Stomach (tissue), 9 donors: Measurements from ENCODE around the gene GRIK5. TPM values are rescaled to one million over a fixed set of nuclear protein-coding genes. Genes with fewer than 3 reads are reported as not detected.
A peak's percentile ranks its signal among the peaks of the same experiment; 100 is the strongest.

Experiments
- DNase-seq, 2 donors: peaks; one replicate each; pipeline versions ENCODE4 v3.0.0 to v3.0.0-alpha.2; 2013 to 2019
- H3K27ac ChIP-seq, 5 donors: fragments of 200-600 bp in 4 of 5; sonication (generic) in 4 of 5; one replicate each; pipeline ENCODE4 v1.5.1; 2013 to 2019; ENCODE audit warnings: mild to moderate bottlenecking in 1 of 5, moderate library complexity in 1 of 5
- H3K27me3 ChIP-seq, 3 donors: fragments of 200-600 bp; sonication (generic); one replicate each; pipeline ENCODE4 v1.5.1; 2017 to 2019; ENCODE audit warnings: mixed run types in 1 of 3
- H3K36me3 ChIP-seq, 4 donors: fragments of 200-600 bp; sonication (generic); 1 replicate in 3 of 4; 2 replicates in 1 of 4; pipeline ENCODE4 v1.5.1; 2016 to 2019
- H3K4me1 ChIP-seq, 4 donors: fragments of 200-600 bp; sonication (generic); one replicate each; pipeline ENCODE4 v1.5.1; 2016 to 2019
- H3K4me3 ChIP-seq, 4 donors: fragments of 200-600 bp; sonication (generic) in 3 of 4; one replicate each; pipeline ENCODE4 v1.5.1; 2016 to 2019; ENCODE audit warnings: mild to moderate bottlenecking in 1 of 4
- H3K9me3 ChIP-seq, 4 donors: fragments of 200-600 bp; sonication (generic); one replicate each; pipeline ENCODE4 v1.5.1; 2016 to 2019
- CTCF ChIP-seq, 7 experiments: fragments of 450-650 bp in 4 of 7; fragments of 200-600 bp in 3 of 7; sonication (generic) in 3 of 7; IDR thresholded peaks; one replicate each; pipeline ENCODE4 v1.5.1; 2016 to 2019; ENCODE audit warnings: antibody characterized with exemption in 7 of 7, control low read depth in 2 of 7, mild to moderate bottlenecking in 1 of 7
- EP300 ChIP-seq: sonication (generic); formaldehyde crosslinking; IDR thresholded peaks from one replicate; pipeline ENCODE4 v1.6.1; 2017; ENCODE audit warnings: antibody characterized with exemption
- POLR2A ChIP-seq, 4 donors: fragments of 450-650 bp; IDR thresholded peaks; one replicate each; pipeline ENCODE4 v1.6.1; 2016; ENCODE audit warnings: antibody characterized with exemption in 4 of 4, control low read depth in 2 of 4, mild to moderate bottlenecking in 1 of 4, moderate library complexity in 1 of 4
- POLR2AphosphoS5 ChIP-seq, 3 donors: sonication (generic); formaldehyde crosslinking; IDR thresholded peaks; one replicate each; pipeline ENCODE4 v1.6.1; 2016; ENCODE audit warnings: antibody characterized with exemption in 3 of 3
- WGBS, 5 donors: extraction: QIAGEN DNeasy Blood & Tissue Kit in 3 of 5; methylation state at CpG; one replicate each; pipeline versions ENCODE4 v1.1.5 to v1.1.7; 2013 to 2018; 5-methylcytosine and 5-hydroxymethylcytosine counted together
- intact Hi-C: fragments of 100-400 bp; cut with DNase I; formaldehyde crosslinking; loops from one replicate; pipeline ENCODE4 v1.15.1; 2023; ENCODE audit warnings: low total_unique reads
- polyA plus RNA-seq, 3 donors: library from polyadenylated mRNA; stranded (reverse); fragments of 200-250 nt; gene quantifications; one replicate each; pipeline ENCODE4 v1.2.3, GENCODE V29; 2013
- total RNA-seq, 5 donors: library from RNA; depleted of rRNA; stranded (reverse); fragments of >200 nt; gene quantifications; one replicate each; pipeline versions ENCODE4 v1.1.0 to v1.2.3, GENCODE V29; 2014 to 2016
- donor health status: healthy with polysubstance abuse.
- donor health status: Bipolar disorder and iron deficiency.
- donor health status: healthy.

GRIK5 gene
- total and polyA plus RNA-seq, 8 donors: 0.92 to 74.1 (median 4.2) TPM

DNA sequence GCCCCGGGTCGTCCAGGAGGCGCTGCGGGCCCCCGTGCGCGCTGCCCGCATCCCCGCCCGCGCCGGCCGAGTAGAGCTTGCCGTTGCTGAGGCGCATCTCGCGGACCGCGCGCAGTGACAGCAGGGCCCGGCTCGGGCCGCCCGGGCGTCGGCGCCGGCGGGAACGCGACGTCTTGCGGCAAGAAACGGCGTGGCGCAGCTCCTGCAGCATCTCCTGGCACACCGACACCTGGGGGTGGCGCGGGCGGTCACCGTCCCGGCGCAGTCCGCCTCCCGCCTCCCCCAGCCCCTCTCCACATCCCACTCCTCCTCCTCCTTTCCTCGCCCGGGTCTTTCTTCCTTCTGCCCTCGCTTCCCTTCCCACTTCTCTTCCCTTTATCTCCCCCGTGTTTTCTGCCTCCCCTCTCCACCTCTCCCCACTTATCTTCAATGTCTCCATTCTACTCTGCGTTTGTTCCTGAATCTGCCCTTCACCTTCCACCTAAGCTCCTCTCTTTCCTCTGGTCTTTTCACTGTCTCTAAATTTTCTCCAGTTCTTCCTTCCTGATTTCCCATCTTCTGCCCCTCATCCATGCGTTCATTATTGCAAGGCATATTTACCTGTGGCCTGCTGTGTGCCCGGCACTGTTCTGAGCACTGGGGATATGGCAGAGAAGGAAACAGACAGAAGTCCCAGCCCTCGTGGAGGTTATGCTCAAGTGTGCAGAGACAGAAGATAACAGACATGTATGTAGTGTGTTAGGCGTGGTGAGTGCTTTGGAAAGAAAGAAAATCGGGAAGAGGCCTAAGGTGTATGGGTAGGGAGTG, 70.7 kb downstream of the GRIK5 start:
- intact Hi-C loops: no loop called here
- Histone ChIP-seq H3K36me3 (no peaks in the 10 kb centered on the region), H3K9me3 (no peaks in the 10 kb centered on the region), H3K4me3 (peak overlapping the region in 2 of 4 donors; percentile 16), H3K27ac (no peak overlapping the region), H3K4me1 (peaks cover 10 to 26% (median 21%) of the 10 kb centered on the region in 4 donors), H3K27me3 (peaks cover 10 to 95% (median 82%) of the 10 kb centered on the region in 3 donors)
- TF ChIP-seq POLR2AphosphoS5 (IDR thresholded peaks at IDR 0.05): no peak
- no peak for TF ChIP-seq CTCF (IDR thresholded peaks at IDR 0.05)
- DNase-seq: peak in 1 of 2 donors; percentile 31
- 10 to 17% (median 10%) methylated on average over 29 to 55 of the region's 55 CpGs for WGBS, 5 donors

GRCh38 chr19:41998246-41999020, 71.6 kb downstream of the GRIK5 start:
- H3K4me3 ChIP-seq: peak overlapping the region; percentile 9 to 26 (median 16)
- TF ChIP-seq EP300 (no peak), CTCF (IDR thresholded peaks at IDR 0.05) (peak in 3 of 7 experiments; percentile 22 to 49 (median 41)), POLR2A (IDR thresholded peaks at IDR 0.05) (no peak), POLR2AphosphoS5 (IDR thresholded peaks at IDR 0.05) (no peak)
- no peaks in the 10 kb centered on the region for H3K9me3 ChIP-seq
- H3K4me1 ChIP-seq: peaks cover 19 to 34% (median 30%) of the 10 kb centered on the region in 4 donors
- intact Hi-C loops: no loop called here
- H3K27ac ChIP-seq: no peak overlapping the region
- WGBS, 5 donors: 3 to 19% (median 4%) methylated on average over 5 to 64 of the region's 64 CpGs
- no peaks in the 10 kb centered on the region for H3K36me3 ChIP-seq
- peak; percentile 29 to 67 for DNase-seq
- H3K27me3 ChIP-seq: peaks cover 11 to 98% (median 90%) of the 10 kb centered on the region in 3 donors

GRCh38 chr19:41997851-41998229, 72.2 kb downstream of the GRIK5 start:
- no peak overlapping the region for H3K27ac ChIP-seq
- peaks cover 11 to 98% (median 96%) of the 10 kb centered on the region in 3 donors for H3K27me3 ChIP-seq
- intact Hi-C loops: no loop called here
- no peaks in the 10 kb centered on the region for H3K36me3 ChIP-seq
- peaks cover 19 to 39% (median 32%) of the 10 kb centered on the region in 4 donors for H3K4me1 ChIP-seq
- H3K9me3 ChIP-seq: no peaks in the 10 kb centered on the region
- peak in 1 of 2 donors; percentile 38 for DNase-seq
- WGBS, 5 donors: 3 to 12% (median 10%) methylated on average over 14 of the region's 14 CpGs
- no peak overlapping the region for H3K4me3 ChIP-seq
- TF ChIP-seq CTCF (IDR thresholded peaks at IDR 0.05) (no peak), POLR2AphosphoS5 (IDR thresholded peaks at IDR 0.05) (no peak), POLR2A (IDR thresholded peaks at IDR 0.05) (no peak), EP300 (no peak)

GRCh38 chr19:41997121-41997850, 72.7 kb downstream of the GRIK5 start:
- Histone ChIP-seq H3K27me3 (peaks cover 11 to 99% (median 96%) of the 10 kb centered on the region in 3 donors), H3K27ac (no peak overlapping the region), H3K9me3 (no peaks in the 10 kb centered on the region), H3K36me3 (no peaks in the 10 kb centered on the region), H3K4me3 (no peak overlapping the region), H3K4me1 (peaks cover 19 to 39% (median 32%) of the 10 kb centered on the region in 4 donors)
- 2 to 4% (median 3%) methylated on average over 35 of the region's 35 CpGs for WGBS, 5 donors
- DNase-seq: peak; percentile 43 to 82
- intact Hi-C loops: no loop called here
- TF ChIP-seq POLR2A (IDR thresholded peaks at IDR 0.05): no peak
- TF ChIP-seq CTCF (IDR thresholded peaks at IDR 0.05): no peak
- no peak for TF ChIP-seq EP300
- TF ChIP-seq POLR2AphosphoS5 (IDR thresholded peaks at IDR 0.05): no peak
